ENCODE data around the gene CRYL1.
A peak's percentile ranks its signal among the peaks of the same experiment; 100 is the strongest.

CRYL1 gene

DNA sequence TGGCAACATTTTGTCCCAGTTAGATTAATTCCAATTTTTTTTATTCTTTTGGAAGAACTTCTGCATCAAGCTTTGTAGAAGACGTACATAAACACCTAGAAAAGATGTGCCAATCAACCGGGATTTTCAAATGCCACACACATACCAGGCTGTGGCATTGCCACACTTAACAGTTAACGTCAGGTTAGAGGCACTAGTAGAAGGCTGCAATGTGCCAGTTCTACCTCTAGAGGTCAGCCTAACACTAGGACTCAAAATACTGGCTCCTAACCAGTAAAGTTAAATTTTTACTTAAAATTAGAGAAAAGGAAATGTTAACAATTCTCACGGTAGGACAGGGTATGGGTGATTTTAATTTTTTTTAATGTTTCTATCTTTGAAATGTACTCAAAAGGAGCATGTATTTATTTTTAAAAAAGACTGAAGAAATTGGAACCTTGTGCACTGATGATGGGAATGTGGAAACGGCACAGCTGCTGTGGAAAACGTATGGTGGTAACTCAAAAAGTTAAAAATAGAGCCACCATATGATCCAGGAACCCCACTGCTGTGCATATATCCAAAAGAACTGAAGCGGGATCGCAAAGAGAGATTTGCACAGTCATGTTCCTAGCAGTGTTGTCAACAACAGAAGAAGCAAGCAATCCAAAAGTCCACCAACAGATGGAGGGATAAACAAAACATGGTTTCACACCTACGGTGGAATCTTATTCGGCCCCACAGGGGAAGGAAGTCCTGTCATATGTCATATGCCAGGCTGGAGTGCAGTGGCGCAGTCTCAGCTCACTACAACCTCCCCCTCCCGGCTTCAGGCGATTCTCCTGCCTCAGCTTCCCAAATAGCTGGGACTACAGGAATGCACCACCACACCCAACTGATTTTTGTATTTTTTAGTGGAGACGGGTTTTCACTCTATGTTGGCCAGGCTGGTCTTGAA lies 30.3 kb downstream of the CRYL1 start:
- Mint-ChIP-seq H3K27me3 (ENCODE audit: low read depth, poor library complexity) (peaks cover 10% of the 10 kb centered on the region), H3K4me1 (no peaks in the 10 kb centered on the region), H3K36me3 (ENCODE audit: low read depth) (no peaks in the 10 kb centered on the region), H3K4me3 (no peak overlapping the region), H3K27ac (no peak overlapping the region), H3K9me3 (peaks cover 8% of the 10 kb centered on the region)
- peak; percentile 64 for DNase-seq
- TF ChIP-seq, protein P1, sequence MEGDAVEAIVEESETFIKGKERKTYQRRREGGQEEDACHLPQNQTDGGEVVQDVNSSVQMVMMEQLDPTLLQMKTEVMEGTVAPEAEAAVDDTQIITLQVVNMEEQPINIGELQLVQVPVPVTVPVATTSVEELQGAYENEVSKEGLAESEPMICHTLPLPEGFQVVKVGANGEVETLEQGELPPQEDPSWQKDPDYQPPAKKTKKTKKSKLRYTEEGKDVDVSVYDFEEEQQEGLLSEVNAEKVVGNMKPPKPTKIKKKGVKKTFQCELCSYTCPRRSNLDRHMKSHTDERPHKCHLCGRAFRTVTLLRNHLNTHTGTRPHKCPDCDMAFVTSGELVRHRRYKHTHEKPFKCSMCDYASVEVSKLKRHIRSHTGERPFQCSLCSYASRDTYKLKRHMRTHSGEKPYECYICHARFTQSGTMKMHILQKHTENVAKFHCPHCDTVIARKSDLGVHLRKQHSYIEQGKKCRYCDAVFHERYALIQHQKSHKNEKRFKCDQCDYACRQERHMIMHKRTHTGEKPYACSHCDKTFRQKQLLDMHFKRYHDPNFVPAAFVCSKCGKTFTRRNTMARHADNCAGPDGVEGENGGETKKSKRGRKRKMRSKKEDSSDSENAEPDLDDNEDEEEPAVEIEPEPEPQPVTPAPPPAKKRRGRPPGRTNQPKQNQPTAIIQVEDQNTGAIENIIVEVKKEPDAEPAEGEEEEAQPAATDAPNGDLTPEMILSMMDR (IDR thresholded peaks at IDR 0.05), result peak; percentile 96

DNA sequence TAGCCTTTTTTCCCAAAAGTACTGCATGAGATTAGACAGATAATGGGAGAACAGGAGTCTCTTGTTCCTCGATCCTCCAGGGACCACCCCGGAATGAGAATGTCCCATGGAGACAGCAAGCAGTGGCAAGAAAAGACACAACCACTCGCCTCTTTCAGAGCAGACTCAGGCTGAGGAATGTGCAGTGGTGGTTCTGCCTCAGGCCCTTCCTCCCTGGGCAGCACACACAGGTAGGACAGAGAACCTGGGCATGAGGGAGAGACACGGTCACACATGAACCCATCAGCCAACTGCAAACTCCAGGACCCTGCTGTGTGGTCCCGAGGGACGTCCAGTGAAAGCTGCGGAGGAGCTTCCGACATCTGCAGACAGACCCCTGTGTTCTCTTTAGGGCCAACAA lies 31.0 kb downstream of the CRYL1 start:
- H3K9me3 Mint-ChIP-seq, result peaks cover under 1% of the 10 kb centered on the region
- no peak overlapping the region for H3K4me3 Mint-ChIP-seq
- H3K4me1 Mint-ChIP-seq, result no peaks in the 10 kb centered on the region
- no peak for DNase-seq
- peaks cover 10% of the 10 kb centered on the region for H3K27me3 Mint-ChIP-seq (ENCODE audit: low read depth, poor library complexity)
- H3K27ac Mint-ChIP-seq, result no peak overlapping the region
- TF ChIP-seq, protein P1 (IDR thresholded peaks at IDR 0.05), result no peak
- H3K36me3 Mint-ChIP-seq (ENCODE audit: low read depth), result no peaks in the 10 kb centered on the region

DNA sequence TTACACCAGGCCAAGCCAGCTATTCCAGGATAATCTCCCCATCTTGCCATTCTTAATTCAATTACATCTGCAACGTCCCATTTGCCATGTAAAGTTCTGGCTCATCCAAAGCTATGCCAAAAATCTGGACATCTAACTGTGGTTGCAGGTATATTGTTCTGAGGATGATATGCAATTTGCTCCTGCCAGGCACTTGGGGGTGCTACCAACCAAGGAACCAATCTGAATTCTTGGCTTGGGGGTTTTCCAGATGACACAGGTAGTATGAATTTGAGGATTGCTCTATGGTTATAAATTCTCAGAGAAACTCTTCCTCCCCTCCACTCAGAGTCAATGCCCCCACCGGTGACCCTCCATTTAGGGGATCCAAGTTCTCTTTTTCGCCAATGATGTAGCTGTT lies 33.0 kb downstream of the CRYL1 start:
- peak; percentile 21 for DNase-seq

DNA sequence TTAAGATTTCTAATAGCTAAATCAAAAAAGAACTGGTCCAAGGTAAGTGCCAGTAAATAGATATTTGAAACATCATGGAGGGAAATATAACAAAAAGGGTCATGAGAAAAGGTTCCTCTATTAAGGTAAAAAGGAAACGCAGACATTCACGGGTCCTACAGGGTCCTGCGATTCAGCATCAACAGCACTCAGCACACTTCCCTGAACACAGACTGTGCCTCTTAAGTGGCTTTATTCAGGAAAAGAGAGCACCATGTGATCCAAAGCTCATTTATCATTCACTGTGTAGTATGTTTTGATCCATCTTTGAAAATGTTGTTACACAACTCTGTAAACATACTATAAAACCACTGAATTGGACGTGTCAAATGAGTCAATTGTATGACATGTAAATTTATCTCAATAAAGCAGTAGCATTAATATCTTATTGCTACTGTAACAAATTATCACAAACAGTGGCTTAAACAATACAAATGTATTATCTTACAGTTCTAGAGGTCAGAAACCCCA lies 33.7 kb downstream of the CRYL1 start:
- no peaks in the 10 kb centered on the region for H3K36me3 Mint-ChIP-seq (ENCODE audit: low read depth)
- H3K4me3 Mint-ChIP-seq, result no peak overlapping the region
- H3K4me1 Mint-ChIP-seq, result no peaks in the 10 kb centered on the region
- TF ChIP-seq, protein P1 (IDR thresholded peaks at IDR 0.05), result no peak
- no peak overlapping the region for H3K27ac Mint-ChIP-seq
- no peak for DNase-seq
- H3K27me3 Mint-ChIP-seq (ENCODE audit: low read depth, poor library complexity), result peaks cover 10% of the 10 kb centered on the region
- no peaks in the 10 kb centered on the region for H3K9me3 Mint-ChIP-seq

More for the DNA sequence above, 33.0 kb downstream of the CRYL1 start:
- H3K36me3 Mint-ChIP-seq (ENCODE audit: low read depth), result no peaks in the 10 kb centered on the region
- peaks cover 10% of the 10 kb centered on the region for H3K27me3 Mint-ChIP-seq (ENCODE audit: low read depth, poor library complexity)
- TF ChIP-seq, protein P1 (IDR thresholded peaks at IDR 0.05), result peak; percentile 39
- no peaks in the 10 kb centered on the region for H3K4me1 Mint-ChIP-seq
- H3K9me3 Mint-ChIP-seq, result no peaks in the 10 kb centered on the region
- H3K27ac Mint-ChIP-seq, result no peak overlapping the region
- H3K4me3 Mint-ChIP-seq, result no peak overlapping the region

DNA sequence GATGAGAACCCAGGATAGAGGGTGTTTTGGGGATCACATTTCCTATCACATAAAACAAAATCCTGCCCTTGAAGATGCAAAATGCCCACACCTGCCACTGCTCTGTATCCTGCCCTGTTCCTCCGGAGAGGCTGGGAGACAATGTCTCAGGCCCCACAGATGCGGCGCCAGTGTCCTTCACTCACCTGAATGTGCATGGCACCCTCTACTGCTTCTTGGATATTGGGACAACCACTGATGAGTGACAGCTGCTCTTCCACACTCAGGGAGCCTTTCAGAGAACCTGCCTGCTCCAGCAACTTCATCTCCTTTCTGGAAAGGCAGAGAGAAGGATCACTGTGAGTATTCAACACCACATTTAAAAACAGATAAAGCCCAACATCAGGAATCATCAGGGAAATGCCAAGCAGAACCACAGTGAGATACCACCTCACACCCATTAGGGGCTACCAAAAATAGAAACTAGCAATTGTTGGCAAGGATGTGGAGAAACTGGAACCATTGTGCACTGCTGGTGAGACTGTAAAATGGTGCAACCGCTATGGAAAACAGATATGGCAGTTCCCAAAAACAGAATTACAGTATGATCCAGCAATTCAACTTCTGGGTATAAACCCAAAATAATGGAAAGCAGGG lies 36.4 kb downstream of the CRYL1 start:
- Mint-ChIP-seq H3K4me3 (no peak overlapping the region), H3K36me3 (ENCODE audit: low read depth) (no peaks in the 10 kb centered on the region), H3K27ac (no peak overlapping the region), H3K9me3 (no peaks in the 10 kb centered on the region), H3K27me3 (ENCODE audit: low read depth, poor library complexity) (peaks cover 13% of the 10 kb centered on the region), H3K4me1 (no peaks in the 10 kb centered on the region)
- DNase-seq, result no peak
- TF ChIP-seq, protein P1 (IDR thresholded peaks at IDR 0.05), result no peak
